GM18499 (cell line): ENCODE data around the gene FANCD2.
"Not testable (repeated sequence)": the region's sequence is repeated elsewhere in the genome, so short reads cannot be mapped to it uniquely, and the experiment has no call there.

ENCODE experiments used
- ATAC-seq: cut with Tn5 transposase; IDR thresholded peaks from one replicate; pipeline ENCODE4 v1.9.1; 2021; ENCODE audit warnings: moderate number of reproducible peaks; ENCODE audit not compliant: insufficient read depth, unreplicated experiment

Gene FANCD2

GRCh38 chr3:10011631-10012030 lies 14.6 kb upstream of the FANCD2 start:
- ATAC-seq: no peak

- no peak for ATAC-seq
These were observed 14.1 kb upstream of the FANCD2 start for GRCh38 chr3:10012106-10012505.

GRCh38 chr3:10015461-10015904 lies 10.8 kb upstream of the FANCD2 start:
- ATAC-seq: no peak

- no peak for ATAC-seq
These were observed 8.5 kb upstream of the FANCD2 start for GRCh38 chr3:10017636-10018292.

- ATAC-seq: not testable (repeated sequence)
These were observed 7.4 kb upstream of the FANCD2 start for GRCh38 chr3:10018806-10019205.

GRCh38 chr3:10019326-10019725 lies 6.9 kb upstream of the FANCD2 start:
- ATAC-seq: no peak

GRCh38 chr3:10021856-10022775 lies 4.1 kb upstream of the FANCD2 start:
- ATAC-seq: no peak

- no peak for ATAC-seq
These were observed 2.5 kb upstream of the FANCD2 start for GRCh38 chr3:10023587-10024310.

- ATAC-seq: no peak
These were observed 793 bp upstream of the FANCD2 start for GRCh38 chr3:10025205-10026083.

- no peak for ATAC-seq
These were observed 14.8 kb downstream of the FANCD2 start for GRCh38 chr3:10041034-10041433.

- ATAC-seq: no peak
These were observed 21.6 kb downstream of the FANCD2 start for GRCh38 chr3:10047876-10048275.

- ATAC-seq: not testable (repeated sequence)
These were observed 26.8 kb downstream of the FANCD2 start for GRCh38 chr3:10053054-10053453.

GRCh38 chr3:10055097-10055496 lies 28.9 kb downstream of the FANCD2 start:
- ATAC-seq: no peak

- not testable (repeated sequence) for ATAC-seq
These were observed 43.8 kb downstream of the FANCD2 start for GRCh38 chr3:10070077-10070476.

- no peak for ATAC-seq
These were observed 48.4 kb downstream of the FANCD2 start for GRCh38 chr3:10074666-10075065.

GRCh38 chr3:10081871-10082270 lies 55.6 kb downstream of the FANCD2 start:
- no peak for ATAC-seq

GRCh38 chr3:10085738-10086137 lies 59.5 kb downstream of the FANCD2 start:
- ATAC-seq: no peak

- ATAC-seq: no peak
These were observed 62.0 kb downstream of the FANCD2 start for GRCh38 chr3:10088256-10088655.

- no peak for ATAC-seq
These were observed 63.9 kb downstream of the FANCD2 start for GRCh38 chr3:10090179-10090578.

- not testable (repeated sequence) for ATAC-seq
These were observed 64.5 kb downstream of the FANCD2 start for GRCh38 chr3:10090774-10091173.
